GM13976 (cell line): ENCODE data around the gene FNDC8.

ENCODE experiments used
- DNase-seq: peaks from one replicate; pipeline ENCODE4 v3.0.0; 2012; ENCODE audit warnings: low spot score
- in situ Hi-C: fragments of 300-500 bp; cut with MboI; formaldehyde crosslinking; loops from one replicate; pipeline ENCODE4 v1.12.0; 2022; ENCODE audit warnings: low sequenced_read_pairs, mixed read lengths, inconsistent platforms; ENCODE audit not compliant: unreplicated experiment
- TF ChIP-seq, protein P1 (sequence below): IDR thresholded peaks from 2 replicates; pipeline ENCODE4 v1.5.1; 2012; ENCODE audit warnings: borderline replicate concordance, mild to moderate bottlenecking; ENCODE audit not compliant: insufficient read depth; ENCODE audit errors: extremely low read depth, missing control alignments, control extremely low read depth

Gene FNDC8

DNA sequence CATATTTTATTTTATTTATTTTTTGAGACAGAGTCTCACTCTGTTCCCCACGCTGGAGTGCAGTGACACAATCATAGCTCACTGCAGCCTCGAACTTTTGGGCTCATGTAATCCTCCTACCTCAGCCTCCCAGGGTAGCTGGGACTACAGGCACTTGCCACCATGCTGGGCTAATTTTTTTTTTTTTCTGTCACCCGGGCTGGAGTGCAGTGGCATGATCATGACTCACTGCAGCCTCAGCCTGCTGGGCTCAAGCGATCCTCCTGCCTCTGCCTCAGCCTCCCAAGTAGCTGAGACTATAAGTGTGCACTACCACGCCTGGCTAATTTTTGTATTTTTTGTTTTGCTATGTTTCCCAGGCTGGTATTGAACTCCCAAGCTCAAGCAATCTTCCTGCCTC lies 43.3 kb downstream of the FNDC8 start:
- TF ChIP-seq, protein P1, sequence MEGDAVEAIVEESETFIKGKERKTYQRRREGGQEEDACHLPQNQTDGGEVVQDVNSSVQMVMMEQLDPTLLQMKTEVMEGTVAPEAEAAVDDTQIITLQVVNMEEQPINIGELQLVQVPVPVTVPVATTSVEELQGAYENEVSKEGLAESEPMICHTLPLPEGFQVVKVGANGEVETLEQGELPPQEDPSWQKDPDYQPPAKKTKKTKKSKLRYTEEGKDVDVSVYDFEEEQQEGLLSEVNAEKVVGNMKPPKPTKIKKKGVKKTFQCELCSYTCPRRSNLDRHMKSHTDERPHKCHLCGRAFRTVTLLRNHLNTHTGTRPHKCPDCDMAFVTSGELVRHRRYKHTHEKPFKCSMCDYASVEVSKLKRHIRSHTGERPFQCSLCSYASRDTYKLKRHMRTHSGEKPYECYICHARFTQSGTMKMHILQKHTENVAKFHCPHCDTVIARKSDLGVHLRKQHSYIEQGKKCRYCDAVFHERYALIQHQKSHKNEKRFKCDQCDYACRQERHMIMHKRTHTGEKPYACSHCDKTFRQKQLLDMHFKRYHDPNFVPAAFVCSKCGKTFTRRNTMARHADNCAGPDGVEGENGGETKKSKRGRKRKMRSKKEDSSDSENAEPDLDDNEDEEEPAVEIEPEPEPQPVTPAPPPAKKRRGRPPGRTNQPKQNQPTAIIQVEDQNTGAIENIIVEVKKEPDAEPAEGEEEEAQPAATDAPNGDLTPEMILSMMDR, result no peak
- DNase-seq, result no peak
- in situ Hi-C loops, result loop anchor here (25.0 kb wide), 1 partner anchor 573 kb away; the partner anchor contains the start of gene RASL10B

DNA sequence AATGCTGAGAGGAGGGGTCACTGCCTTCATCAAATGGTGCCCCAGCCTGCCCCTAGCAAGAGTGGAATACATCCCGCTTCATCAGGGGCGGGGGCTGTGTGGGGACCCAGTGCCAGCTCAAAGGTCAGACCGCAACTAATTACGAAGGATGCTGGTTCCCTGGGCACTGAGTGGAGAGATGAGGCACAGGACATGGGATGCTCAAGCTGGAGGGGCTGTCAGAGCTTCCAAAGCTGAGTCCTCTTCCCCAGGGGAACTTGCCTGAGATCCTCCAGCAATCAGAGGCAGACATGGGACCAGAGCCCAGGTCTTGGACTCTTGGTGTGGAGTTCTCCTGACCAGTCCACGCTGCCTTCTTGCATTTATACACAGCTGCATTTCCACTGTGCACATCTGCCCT lies 45.1 kb downstream of the FNDC8 start:
- TF ChIP-seq, protein P1, result no peak
- no peak for DNase-seq
- in situ Hi-C loops, result loop anchor here (25.0 kb wide), 1 partner anchor 571 kb away; the partner anchor contains the start of gene RASL10B

DNA sequence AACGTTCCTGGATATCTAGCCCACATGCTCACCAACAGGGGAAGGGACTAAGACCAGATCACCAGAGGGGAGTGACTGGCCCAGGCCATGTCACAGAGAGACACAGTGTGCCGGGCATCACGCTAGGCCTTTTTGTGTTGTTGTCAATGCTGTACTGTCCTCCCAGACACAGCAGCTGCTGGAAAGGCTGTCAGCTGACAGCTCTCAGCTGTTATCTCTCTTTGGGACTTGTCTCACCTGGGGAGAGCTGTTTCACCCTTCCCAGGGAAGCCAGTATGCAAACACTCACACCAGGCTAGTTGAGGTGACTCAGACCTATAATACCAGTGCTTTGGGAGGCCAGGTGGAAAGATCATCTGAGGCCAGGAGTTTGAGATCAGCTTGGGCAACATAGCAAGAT lies 45.6 kb downstream of the FNDC8 start:
- TF ChIP-seq, protein P1, result no peak
- DNase-seq, result no peak
- in situ Hi-C loops, result loop anchor here (25.0 kb wide), 1 partner anchor 570 kb away; the partner anchor contains the start of gene RASL10B

DNA sequence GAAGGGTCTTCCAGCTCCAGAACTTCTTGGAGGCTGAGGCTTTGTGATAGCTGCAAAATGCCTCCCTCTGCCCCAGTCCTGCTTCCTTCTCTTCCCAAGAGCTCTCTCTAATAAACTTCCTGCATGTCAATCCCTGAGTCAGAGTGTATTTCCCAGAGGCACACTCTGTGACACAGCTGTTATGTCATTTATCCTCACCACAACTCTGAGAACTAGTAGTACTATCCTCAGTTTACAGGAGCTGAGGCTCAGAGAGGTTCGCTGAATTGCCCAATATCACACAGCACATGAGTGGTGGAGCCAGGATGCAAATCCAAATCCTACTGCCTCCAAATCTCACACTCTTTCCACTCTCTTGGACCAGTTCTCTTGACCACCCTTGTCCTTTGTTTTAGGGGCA lies 46.3 kb downstream of the FNDC8 start:
- no peak for DNase-seq
- TF ChIP-seq, protein P1, result no peak
- in situ Hi-C loops, result loop anchor here (25.0 kb wide), 1 partner anchor 570 kb away; the partner anchor contains the start of gene RASL10B

DNA sequence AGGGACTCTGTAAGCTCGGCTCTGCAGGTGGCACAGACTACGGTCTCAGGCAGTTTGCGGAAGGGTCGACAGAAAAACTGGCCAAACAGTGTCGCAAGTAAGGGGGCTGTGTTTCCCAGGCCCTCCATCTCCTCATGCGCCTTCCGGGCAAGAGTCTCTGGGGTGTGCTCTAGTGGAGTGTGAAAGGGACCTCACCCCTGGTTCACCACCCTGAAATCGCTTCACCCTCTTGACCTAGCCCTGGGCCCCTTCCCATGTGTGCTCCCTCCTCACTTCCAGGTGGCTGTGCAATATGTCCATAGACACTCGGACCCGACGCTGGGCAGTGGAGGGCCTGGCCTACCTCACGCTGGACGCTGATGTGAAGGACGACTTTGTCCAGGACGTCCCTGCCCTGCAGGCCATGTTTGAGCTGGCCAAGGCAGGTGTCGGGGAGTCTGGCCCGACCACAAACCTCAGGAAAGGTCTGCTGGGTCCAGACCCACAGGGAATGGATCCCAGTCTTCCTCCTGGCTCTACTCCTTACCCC lies 48.5 kb downstream of the FNDC8 start:
- in situ Hi-C loops, result loop anchor here (25.0 kb wide), 1 partner anchor 567 kb away; the partner anchor contains the start of gene RASL10B
- DNase-seq, result no peak
- TF ChIP-seq, protein P1, result no peak

DNA sequence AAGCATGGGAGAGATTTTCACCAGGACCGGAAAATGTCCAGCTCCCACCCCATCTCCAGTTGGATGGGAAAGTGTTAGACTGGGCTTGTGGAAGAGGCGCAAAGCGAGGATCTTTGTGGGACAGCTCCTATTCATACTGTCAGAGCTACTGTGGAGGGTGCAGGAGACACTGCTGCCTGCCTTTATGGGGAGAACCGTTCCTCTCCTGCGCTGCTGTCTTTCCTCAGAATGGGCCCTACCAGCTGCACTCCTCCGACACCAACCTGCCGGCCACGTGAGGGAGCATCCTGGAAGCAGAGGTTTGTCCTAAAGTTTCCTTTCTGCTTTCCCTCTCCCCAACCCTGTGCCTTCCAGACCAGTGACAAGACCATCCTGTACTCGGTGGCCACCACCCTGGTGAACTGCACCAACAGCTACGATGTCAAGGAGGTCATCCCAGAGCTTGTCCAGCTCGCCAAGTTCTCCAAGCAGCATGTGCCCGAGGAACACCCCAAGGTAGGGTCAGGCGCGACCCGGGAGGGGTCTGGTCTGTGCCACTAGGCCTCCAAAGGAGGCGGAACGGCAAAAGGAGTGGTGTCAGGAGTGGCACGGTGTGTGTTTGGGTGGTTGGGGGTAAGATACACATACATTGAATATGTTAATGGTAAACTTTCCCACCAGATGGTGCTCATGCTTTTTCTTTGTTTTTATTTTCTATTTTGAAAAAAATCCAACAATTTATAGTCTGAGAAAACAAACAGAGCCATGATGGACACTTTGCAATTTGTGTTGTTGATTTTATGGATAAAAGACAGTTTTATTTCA lies 49.8 kb downstream of the FNDC8 start:
- peak; percentile 63 for DNase-seq
- in situ Hi-C loops, result loop anchor here (25.0 kb wide), 1 partner anchor 566 kb away; the partner anchor contains the start of gene RASL10B
- TF ChIP-seq, protein P1, result no peak
